Measurements from ENCODE around the gene JMJD7.

- no peak for TF ChIP-seq POLR2A (IDR thresholded peaks at IDR 0.05)
- TF ChIP-seq CTCF (IDR thresholded peaks at IDR 0.05 in 8 of 11, conservative IDR thresholded peaks at IDR 0.05 in 3 of 11), result no peak
- no peak for TF ChIP-seq POLR2AphosphoS5 (IDR thresholded peaks at IDR 0.05)
These were observed 59.3 kb downstream of the JMJD7 start for GRCh38 chr15:41887161-41887560.
